H1 (cell line): ENCODE measurements around the gene YAP1. TPM values are rescaled to one million over a fixed set of nuclear protein-coding genes. Genes with fewer than 3 reads are reported as not detected.

ENCODE experiments used
- CTCF ChIA-PET: fragments of 300-600 bp; sonication (Branson Sonifier 250); formaldehyde crosslinking; loops from one replicate; lab custom pipeline; 2021; ENCODE audit not compliant: partially characterized antibody; lab: Charles Lee
- POLR2A ChIA-PET: fragments of 300-600 bp; sonication (Branson Sonifier 250); formaldehyde crosslinking; loops from one replicate; lab custom pipeline; 2021; ENCODE audit warnings: inconsistent platforms; ENCODE audit not compliant: partially characterized antibody; lab: Charles Lee
- DNase-seq, 2 experiments: peaks; one replicate each; pipeline versions ENCODE4 v3.0.0 to v3.0.0-alpha.2; 2010 to 2022; ENCODE audit warnings: low spot score in 2 of 2, low read depth in 1 of 2, mixed read lengths in 1 of 2
- FAIRE-seq: peaks from 2 replicates; lab custom pipeline; 2011; peaks lifted over from hg19 to GRCh38; lab: Jason Lieb, UNC
- H2AFZ ChIP-seq: 2 replicates; pipeline ENCODE4 v1.8.1; 2012; ENCODE audit warnings: low read length, inconsistent platforms
- H2AK5ac ChIP-seq: 2 replicates; pipeline ENCODE4 v1.6.1; 2013; ENCODE audit warnings: low read depth, low read length
- H2BK120ac ChIP-seq: replicated peaks from 2 replicates; pipeline ENCODE3; 2013; ENCODE audit warnings: low read depth, low read length, inconsistent platforms
- H2BK12ac ChIP-seq: 2 replicates; pipeline ENCODE4 v1.6.1; 2013; ENCODE audit warnings: low read depth, low read length
- H2BK15ac ChIP-seq: 2 replicates; pipeline ENCODE4 v1.6.1; 2013; ENCODE audit warnings: low read length
- H2BK20ac ChIP-seq: 2 replicates; pipeline ENCODE4 v1.6.1; 2013; ENCODE audit warnings: low read length
- H2BK5ac ChIP-seq: 2 replicates; pipeline ENCODE4 v1.6.1; 2013; ENCODE audit warnings: low read depth, low read length
- H3K14ac ChIP-seq: 2 replicates; pipeline ENCODE4 v1.6.1; 2013; ENCODE audit warnings: inconsistent platforms; ENCODE audit not compliant: insufficient read length
- H3K18ac ChIP-seq: 2 replicates; pipeline ENCODE4 v1.6.1; 2013; ENCODE audit warnings: low read length; ENCODE audit errors: extremely low read depth
- H3K23ac ChIP-seq: 2 replicates; pipeline ENCODE4 v1.6.1; 2013; ENCODE audit warnings: inconsistent platforms; ENCODE audit not compliant: insufficient read length
- H3K23me2 ChIP-seq: 2 replicates; pipeline ENCODE4 v1.6.1; 2013; ENCODE audit warnings: low read depth, low read length
- H3K27ac ChIP-seq: 2 replicates; pipeline ENCODE4 v1.6.1; 2011; ENCODE audit warnings: low read depth, low read length, inconsistent platforms
- H3K27me3 ChIP-seq, 4 experiments: replicated peaks in 1 of 4; 1 replicate in 1 of 4; 2 replicates in 3 of 4; pipeline versions ENCODE4 v1.6.1 to v1.8.1; 2011 to 2013; ENCODE audit warnings: low read length in 3 of 4, mild to moderate bottlenecking in 3 of 4, inconsistent platforms in 2 of 4, mixed read lengths in 2 of 4, moderate library complexity in 1 of 4; ENCODE audit not compliant: control insufficient read depth in 3 of 4, insufficient read depth in 3 of 4; ENCODE audit errors: extremely low read depth in 1 of 4
- H3K36me3 ChIP-seq, 4 experiments: 2 replicates each; pipeline versions ENCODE4 v1.6.1 to v1.8.1; 2011 to 2013; ENCODE audit warnings: mild to moderate bottlenecking in 4 of 4, low read length in 3 of 4, moderate library complexity in 2 of 4, control low read depth in 1 of 4, inconsistent platforms in 1 of 4; ENCODE audit not compliant: insufficient read depth in 4 of 4, control insufficient read depth in 2 of 4
- H3K4ac ChIP-seq: replicated peaks from 2 replicates; pipeline ENCODE3; 2013; ENCODE audit warnings: low read length, low read depth, mixed read lengths, inconsistent platforms; ENCODE audit not compliant: insufficient read length
- H3K4me1 ChIP-seq, 4 experiments: replicated peaks in 1 of 4; 1 replicate in 1 of 4; 2 replicates in 3 of 4; pipeline versions ENCODE4 v1.6.1 to v1.8.1; 2011 to 2013; ENCODE audit warnings: low read length in 3 of 4, inconsistent platforms in 2 of 4, mixed read lengths in 1 of 4; ENCODE audit not compliant: insufficient read depth in 4 of 4, control insufficient read depth in 3 of 4
- H3K4me2 ChIP-seq, 2 experiments: 2 replicates each; pipeline versions ENCODE4 v1.6.1 to v1.8.1; 2011 to 2013; ENCODE audit warnings: low read depth in 2 of 2, low read length in 2 of 2, control low read depth in 1 of 2, inconsistent platforms in 1 of 2, mild to moderate bottlenecking in 1 of 2; ENCODE audit not compliant: insufficient read depth in 1 of 2
- H3K4me3 ChIP-seq, 4 experiments: fragments of 200-600, 300-600 bp in 1 of 4; sonication (generic), shearing (Covaris generic), sonication (Bioruptor Twin) in 1 of 4; 2 replicates each; pipeline versions ENCODE4 v1.5.1 to v1.8.1; 2011 to 2016; ENCODE audit warnings: low read length in 4 of 4, low read depth in 3 of 4, control low read depth in 2 of 4, inconsistent platforms in 2 of 4, mild to moderate bottlenecking in 2 of 4, mixed read lengths in 1 of 4, moderate library complexity in 1 of 4; ENCODE audit not compliant: insufficient read depth in 2 of 4; ENCODE audit errors: extremely low read depth in 1 of 4
- H3K56ac ChIP-seq: replicated peaks from 2 replicates; pipeline ENCODE3; 2013; ENCODE audit warnings: low read depth, mild to moderate bottlenecking, mixed read lengths, low read length, inconsistent platforms; ENCODE audit not compliant: insufficient read length
- H3K79me1 ChIP-seq: 2 replicates; pipeline ENCODE4 v1.6.1; 2013; ENCODE audit warnings: low read depth, low read length, control low read depth
- H3K79me2 ChIP-seq, 2 experiments: 2 replicates each; pipeline versions ENCODE4 v1.6.1 to v1.8.1; 2012 to 2013; ENCODE audit warnings: low read length in 2 of 2, mild to moderate bottlenecking in 2 of 2, inconsistent platforms in 1 of 2; ENCODE audit not compliant: insufficient read depth in 2 of 2, control insufficient read depth in 1 of 2
- H3K9ac ChIP-seq, 4 experiments: replicated peaks in 1 of 4; 1 replicate in 1 of 4; 2 replicates in 3 of 4; pipeline versions ENCODE4 v1.6.1 to v1.8.1; 2011 to 2013; ENCODE audit warnings: low read depth in 3 of 4, low read length in 3 of 4, control low read depth in 2 of 4, mild to moderate bottlenecking in 2 of 4, moderate library complexity in 2 of 4, inconsistent platforms in 1 of 4; ENCODE audit errors: extremely low read depth in 1 of 4
- H3K9me3 ChIP-seq, 2 experiments: 2 replicates each; pipeline versions ENCODE4 v1.6.1 to v1.8.1; 2012 to 2013; ENCODE audit warnings: mild to moderate bottlenecking in 2 of 2, moderate library complexity in 2 of 2, control low read depth in 1 of 2, inconsistent platforms in 1 of 2, low read depth in 1 of 2, low read length in 1 of 2, mixed read lengths in 1 of 2; ENCODE audit not compliant: insufficient read depth in 2 of 2
- H4K20me1 ChIP-seq, 2 experiments: replicated peaks in 1 of 2; 2 replicates each; pipeline versions ENCODE3 to v1.8.1; 2011 to 2013; ENCODE audit warnings: inconsistent platforms in 2 of 2, low read length in 2 of 2, mild to moderate bottlenecking in 1 of 2; ENCODE audit not compliant: insufficient read depth in 2 of 2, control insufficient read depth in 1 of 2
- H4K5ac ChIP-seq: 2 replicates; pipeline ENCODE4 v1.6.1; 2013; ENCODE audit warnings: low read length, low read depth, mixed read lengths, inconsistent platforms; ENCODE audit not compliant: insufficient read length
- H4K8ac ChIP-seq: 2 replicates; pipeline ENCODE4 v1.8.0; 2013; ENCODE audit warnings: mild to moderate bottlenecking, moderate library complexity, low read length, inconsistent platforms; ENCODE audit not compliant: insufficient read depth; ENCODE audit errors: extremely low read depth
- H4K91ac ChIP-seq: replicated peaks from 2 replicates; pipeline ENCODE3; 2013; ENCODE audit warnings: low read length, mixed read lengths, inconsistent platforms; ENCODE audit not compliant: insufficient read length
- ATF2 ChIP-seq: IDR thresholded peaks from 2 replicates; pipeline ENCODE4 v1.6.1; 2012; ENCODE audit warnings: low read length, inconsistent platforms
- BCL11A ChIP-seq, 2 experiments: IDR thresholded peaks; one replicate each; pipeline ENCODE4 v1.6.1; 2011; ENCODE audit warnings: low read depth in 2 of 2, low read length in 2 of 2, mild to moderate bottlenecking in 2 of 2
- CREB1 ChIP-seq: IDR thresholded peaks from 2 replicates; pipeline ENCODE4 v1.6.1; 2012; ENCODE audit warnings: inconsistent platforms
- EP300 ChIP-seq, 2 experiments: IDR thresholded peaks; 1 replicate in 1 of 2; 2 replicates in 1 of 2; pipeline ENCODE4 v1.6.1; 2011 to 2012; ENCODE audit warnings: low read depth in 2 of 2, low read length in 2 of 2, mild to moderate bottlenecking in 2 of 2, borderline replicate concordance in 1 of 2, inconsistent platforms in 1 of 2, moderate library complexity in 1 of 2
- FOSL1 ChIP-seq: IDR thresholded peaks from 2 replicates; pipeline ENCODE4 v1.6.1; 2011; ENCODE audit warnings: mild to moderate bottlenecking, low read depth, low read length, moderate library complexity; ENCODE audit not compliant: insufficient read depth
- GABPA ChIP-seq: IDR thresholded peaks from 2 replicates; pipeline ENCODE4 v1.6.1; 2011; ENCODE audit warnings: mild to moderate bottlenecking, low read length, moderate library complexity, borderline replicate concordance; ENCODE audit not compliant: insufficient read depth
- GTF2F1 ChIP-seq: IDR thresholded peaks from 2 replicates; pipeline ENCODE4 v1.6.1; 2012; ENCODE audit warnings: low read depth, low read length, improper control_type of control experiment, borderline replicate concordance
- JUN ChIP-seq: IDR thresholded peaks from 2 replicates; pipeline ENCODE4 v1.6.1; 2011; ENCODE audit warnings: low read depth, mild to moderate bottlenecking, improper control_type of control experiment, low read length
- SAP30 ChIP-seq: fragments of 300-600 bp; sonication (generic); IDR thresholded peaks from 2 replicates; pipeline ENCODE4 v1.7.1; 2012; ENCODE audit warnings: low read length, moderate library complexity, mild to moderate bottlenecking, inconsistent platforms; ENCODE audit not compliant: insufficient read depth, insufficient replicate concordance
- SP1 ChIP-seq: IDR thresholded peaks from 2 replicates; pipeline ENCODE4 v1.6.1; 2011; ENCODE audit warnings: low read depth, low read length
- SP4 ChIP-seq: IDR thresholded peaks from 2 replicates; pipeline ENCODE4 v1.6.1; 2012; ENCODE audit warnings: low read length, inconsistent platforms
- SRF ChIP-seq: IDR thresholded peaks from 2 replicates; pipeline ENCODE4 v1.6.1; 2011; ENCODE audit warnings: mild to moderate bottlenecking, low read depth, low read length, moderate library complexity
- TAF7 ChIP-seq: optimal IDR thresholded peaks from 2 replicates; pipeline ENCODE3; 2011; ENCODE audit warnings: low read depth, mild to moderate bottlenecking, inconsistent platforms, low read length, moderate library complexity, borderline replicate concordance
- WGBS, 2 experiments: shearing (Covaris generic) in 1 of 2; methylation state at CpG; one replicate each; pipeline versions ENCODE4 v1.1.6 to v1.1.7; 2013 to 2015; ENCODE audit warnings: low lambda C conversion rate in 2 of 2, mixed read lengths in 2 of 2, inconsistent platforms in 1 of 2, low coverage in 1 of 2, missing lambda C conversion rate in 1 of 2; ENCODE audit not compliant: insufficient replicate concordance in 2 of 2, insufficient coverage in 1 of 2, insufficient read length in 1 of 2; ENCODE audit errors: extremely low coverage in 1 of 2, missing lambda C conversion rate in 1 of 2; 5-methylcytosine and 5-hydroxymethylcytosine counted together
- polyA plus RNA-seq, 7 experiments: library from polyadenylated mRNA; depleted of rRNA in 3 of 7; stranded (reverse) in 5 of 7; unstranded in 2 of 7; fragments of >200 nt in 5 of 7; fragments of 200-250 nt in 2 of 7; gene quantifications; 1 replicate in 5 of 7; 2 replicates in 1 of 7; 4 replicates in 1 of 7; pipeline versions ENCODE4 v1.2.1 to v1.2.3, GENCODE V29; 2011 to 2013; ENCODE audit warnings: missing spikeins in 2 of 7, mixed read lengths in 2 of 7
- total RNA-seq: library from RNA; stranded (reverse); fragmentation: NEBNext Ultra II Directional; extraction: Animal tissue kit (Norgen Biotek cat#: 25700); gene quantifications from 2 replicates; pipeline ENCODE4 v1.2.1, GENCODE V29; 2021

YAP1 gene
- total and polyA plus RNA-seq, 2 of the 8 experiments (the other 6 are each of a cell fraction or from before 2014, with no cell fraction given) = 62.0 to 108 TPM

GRCh38 chr11:102153082-102153481, 42.8 kb downstream of the YAP1 start:
- Histone ChIP-seq H2AFZ (no peak overlapping the region), H3K4me2 (no peak overlapping the region), H4K91ac (no peak overlapping the region), H3K4ac (no peak overlapping the region), H4K8ac (no peak overlapping the region), H3K27me3 (no peaks in the 10 kb centered on the region), H3K56ac (no peak overlapping the region), H3K27ac (no peak overlapping the region), H2BK12ac (no peak overlapping the region), H3K23me2 (no peaks in the 10 kb centered on the region), H2BK20ac (no peak overlapping the region), H3K79me2 (peaks cover 4 to 97% of the 10 kb centered on the region in 2 experiments), H3K9me3 (no peaks in the 10 kb centered on the region), H4K5ac (no peak overlapping the region), H3K18ac (no peak overlapping the region), H2AK5ac (no peak overlapping the region), H3K36me3 (no peaks in the 10 kb centered on the region), H2BK120ac (no peak overlapping the region), H4K20me1 (peaks cover 0 to 3% of the 10 kb centered on the region in 2 experiments), H3K4me3 (no peak overlapping the region), H2BK15ac (no peak overlapping the region), H3K9ac (no peak overlapping the region), H3K14ac (no peak overlapping the region), H2BK5ac (no peak overlapping the region), H3K23ac (no peak overlapping the region), H3K4me1 (no peaks in the 10 kb centered on the region), H3K79me1 (0 out of 2 replicates have a peak, but pooled peaks cover 5% of the 10 kb centered on the region)
- DNase-seq (no peak), FAIRE-seq (no peak)
- CTCF ChIA-PET = no interaction called here
- WGBS, 2 experiments = 97% methylated on average over 1 of the region's 1 CpG; no CpG with 5 or more reads in 1 of the 2 experiments
- POLR2A ChIA-PET = interaction anchor here (1.8 kb wide), 1 partner anchor 42 kb away, joined by 4 read pairs; no protein-coding TSS in a partner anchor
- TF ChIP-seq JUN = no peak
- TF ChIP-seq EP300 (IDR thresholded peaks at IDR 0.05; ENCODE audit: borderline replicate concordance in 1 of 2, low read depth in 2 of 2, low read length in 2 of 2) = no peak
- TF ChIP-seq SP4 = no peak
- no peak for TF ChIP-seq SAP30
- no peak for TF ChIP-seq CREB1
- TF ChIP-seq BCL11A (IDR thresholded peaks at IDR 0.05; ENCODE audit: low read depth in 2 of 2, low read length in 2 of 2) = no peak
- TF ChIP-seq SP1 = no peak
- no peak for TF ChIP-seq TAF7
- no peak for TF ChIP-seq FOSL1
- no peak for TF ChIP-seq SRF
- no peak for TF ChIP-seq ATF2
- TF ChIP-seq GTF2F1 = no peak
- TF ChIP-seq GABPA = no peak
